H1 (cell line): Measurements from ENCODE around the gene ARHGEF40. TPM values are rescaled to one million over a fixed set of nuclear protein-coding genes. Genes with fewer than 3 reads are reported as not detected.

ENCODE experiments used
- polyA plus RNA-seq, 7 experiments: library from polyadenylated mRNA; depleted of rRNA in 3 of 7; stranded (reverse) in 5 of 7; unstranded in 2 of 7; fragments of >200 nt in 5 of 7; fragments of 200-250 nt in 2 of 7; gene quantifications; 1 replicate in 5 of 7; 2 replicates in 1 of 7; 4 replicates in 1 of 7; pipeline versions ENCODE4 v1.2.1 to v1.2.3, GENCODE V29; 2011 to 2013; ENCODE audit warnings: missing spikeins in 2 of 7, mixed read lengths in 2 of 7
- total RNA-seq: library from RNA; stranded (reverse); fragmentation: NEBNext Ultra II Directional; extraction: Animal tissue kit (Norgen Biotek cat#: 25700); gene quantifications from 2 replicates; pipeline ENCODE4 v1.2.1, GENCODE V29; 2021
- TF ChIP-seq, protein P1 (sequence below), 3 experiments: IDR thresholded peaks; 1 replicate in 2 of 3; 2 replicates in 1 of 3; pipeline versions ENCODE4 v1.5.1 to v1.6.1; 2011; ENCODE audit warnings: low read length in 3 of 3, mild to moderate bottlenecking in 3 of 3, inconsistent platforms in 2 of 3, low read depth in 1 of 3, moderate library complexity in 1 of 3; ENCODE audit not compliant: insufficient read depth in 1 of 3; ENCODE audit errors: control extremely low read depth in 1 of 3

The ARHGEF40 gene
- total and polyA plus RNA-seq, 2 of the 8 experiments (the other 6 are each of a cell fraction or from before 2014, with no cell fraction given), result 53.1 to 101 TPM

DNA sequence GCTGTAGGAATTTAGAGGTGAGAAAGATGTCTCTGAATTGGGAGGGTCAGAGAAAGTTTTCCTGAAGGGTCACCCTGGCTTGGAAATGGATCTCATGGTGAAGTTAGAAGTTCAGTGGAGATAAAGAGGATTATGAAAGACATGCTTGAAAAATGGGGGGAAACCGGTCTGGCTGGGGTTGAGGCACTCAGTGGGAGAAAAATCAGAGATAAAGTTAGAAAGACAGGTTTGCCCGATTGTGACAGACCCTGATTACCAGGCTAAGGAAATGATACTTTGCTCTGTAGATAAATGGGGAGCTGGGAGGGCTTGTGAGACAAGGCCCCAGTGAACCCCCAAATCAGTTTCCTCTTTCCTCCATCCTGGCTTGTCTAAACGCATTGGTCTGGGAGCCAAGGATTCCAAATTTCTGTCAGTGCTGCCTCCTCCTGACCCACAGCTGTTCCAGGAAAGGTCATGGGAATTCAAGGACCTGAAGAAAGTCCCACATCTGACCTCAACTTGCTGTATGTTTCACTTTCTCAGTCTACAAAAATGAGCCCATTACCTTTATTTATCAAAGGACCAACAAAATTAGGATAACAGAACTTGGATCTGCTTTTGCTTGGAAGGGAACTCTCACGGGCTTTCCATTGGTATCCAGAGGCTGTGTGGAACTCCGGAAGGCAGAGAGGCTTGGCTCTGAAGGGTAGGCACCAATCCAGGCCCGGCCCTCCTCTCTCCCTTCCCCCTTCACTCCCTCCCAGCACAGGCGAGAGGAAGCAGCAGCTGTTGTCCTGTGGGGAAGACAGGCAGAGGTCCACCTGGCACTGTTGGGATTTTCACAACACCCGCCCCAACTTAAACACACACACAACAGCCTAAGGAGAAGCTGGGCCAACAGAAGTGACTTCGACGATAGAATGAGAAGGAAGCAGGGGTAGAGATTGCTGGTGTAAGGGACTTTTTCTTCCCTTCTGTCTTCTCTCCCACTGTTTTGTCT, 31.4 kb upstream of the ARHGEF40 start (continued):
- TF ChIP-seq, protein P1, sequence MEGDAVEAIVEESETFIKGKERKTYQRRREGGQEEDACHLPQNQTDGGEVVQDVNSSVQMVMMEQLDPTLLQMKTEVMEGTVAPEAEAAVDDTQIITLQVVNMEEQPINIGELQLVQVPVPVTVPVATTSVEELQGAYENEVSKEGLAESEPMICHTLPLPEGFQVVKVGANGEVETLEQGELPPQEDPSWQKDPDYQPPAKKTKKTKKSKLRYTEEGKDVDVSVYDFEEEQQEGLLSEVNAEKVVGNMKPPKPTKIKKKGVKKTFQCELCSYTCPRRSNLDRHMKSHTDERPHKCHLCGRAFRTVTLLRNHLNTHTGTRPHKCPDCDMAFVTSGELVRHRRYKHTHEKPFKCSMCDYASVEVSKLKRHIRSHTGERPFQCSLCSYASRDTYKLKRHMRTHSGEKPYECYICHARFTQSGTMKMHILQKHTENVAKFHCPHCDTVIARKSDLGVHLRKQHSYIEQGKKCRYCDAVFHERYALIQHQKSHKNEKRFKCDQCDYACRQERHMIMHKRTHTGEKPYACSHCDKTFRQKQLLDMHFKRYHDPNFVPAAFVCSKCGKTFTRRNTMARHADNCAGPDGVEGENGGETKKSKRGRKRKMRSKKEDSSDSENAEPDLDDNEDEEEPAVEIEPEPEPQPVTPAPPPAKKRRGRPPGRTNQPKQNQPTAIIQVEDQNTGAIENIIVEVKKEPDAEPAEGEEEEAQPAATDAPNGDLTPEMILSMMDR (IDR thresholded peaks at IDR 0.05; ENCODE audit: control extremely low read depth in 1 of 3, insufficient read depth in 1 of 3, low read depth in 1 of 3, low read length in 3 of 3), result no peak
- TF ChIP-seq, all 59 proteins: peak for 3
